ENCODE data around the gene TNRC6B.

The TNRC6B gene

GRCh38 chr22:40177738-40178416 lies at the start of gene TNRC6B:
Gene TNRC6B, plus strand, starts transcription at chr22:40177925. Its CDS starts 211 bp downstream, at chr22:40178136.
- H3K79me2 ChIP-seq (ENCODE audit: low read length): peaks cover 56% of the 10 kb centered on the region

GRCh38 chr22:40128989-40129388 lies 48.7 kb upstream of the TNRC6B start:
- Histone ChIP-seq H3K9ac (ENCODE audit: low read length) (peak overlapping the region; percentile 16; the same call in 1 of the 2 replicates), H3K36me3 (replicated peaks; ENCODE audit: insufficient read depth, low read length) (no peaks in the 10 kb centered on the region), H3K4me1 (ENCODE audit: low read length) (peaks cover 17% of the 10 kb centered on the region), H3K4me3 (ENCODE audit: low read length) (no peak overlapping the region), H2AFZ (ENCODE audit: low read length) (peak overlapping the region; percentile 42), H3F3A (ENCODE audit: insufficient read depth, low read length) (peaks cover 14% of the 10 kb centered on the region; the same call in 1 of the 2 replicates), H3K9me3 (replicated peaks; ENCODE audit: insufficient read depth, low read length) (no peaks in the 10 kb centered on the region), H4K20me1 (ENCODE audit: insufficient read depth, low read length) (no peaks in the 10 kb centered on the region), H3K79me2 (ENCODE audit: low read length) (no peaks in the 10 kb centered on the region), H3K27ac (ENCODE audit: low read length) (peak overlapping the region; percentile 73), H3K4me2 (ENCODE audit: low read depth, low read length) (peak overlapping the region; percentile 33), H3K27me3 (replicated peaks; ENCODE audit: insufficient read depth, low read length) (no peaks in the 10 kb centered on the region), H3K9me2 (replicated peaks; ENCODE audit: insufficient read depth, low read length) (no peaks in the 10 kb centered on the region)
- no peak for TF ChIP-seq EZH2 (optimal IDR thresholded peaks at IDR 0.05; ENCODE audit: low read depth, low read length)
- no peak for TF ChIP-seq EZH2phosphoT487 (IDR thresholded peaks at IDR 0.05; ENCODE audit: low read length)
- peak; percentile 91 for DNase-seq

More at GRCh38 chr22:40177738-40178416, at the start of gene TNRC6B:
- DNase-seq: peak; percentile 98
- TF ChIP-seq EZH2 (optimal IDR thresholded peaks at IDR 0.05; ENCODE audit: low read depth, low read length) (no peak), CTCF (IDR thresholded peaks at IDR 0.05; ENCODE audit: low read length) (no peak), EZH2phosphoT487 (IDR thresholded peaks at IDR 0.05; ENCODE audit: low read length) (no peak)
- Histone ChIP-seq H3K27ac (ENCODE audit: low read length) (peak within 1 kb of the TSS; percentile 74; the same call in 1 of the 2 replicates), H3K9me3 (replicated peaks; ENCODE audit: insufficient read depth, low read length) (no peaks in the 10 kb centered on the region), H3K36me3 (replicated peaks; ENCODE audit: insufficient read depth, low read length) (no peaks in the 10 kb centered on the region), H3K9me2 (replicated peaks; ENCODE audit: insufficient read depth, low read length) (no peaks in the 10 kb centered on the region), H4K20me1 (ENCODE audit: insufficient read depth, low read length) (no peaks in the 10 kb centered on the region; the same call in 1 of the 2 replicates), H3K9ac (ENCODE audit: low read length) (peak within 1 kb of the TSS; percentile 85), H3K27me3 (replicated peaks; ENCODE audit: insufficient read depth, low read length) (no peaks in the 10 kb centered on the region), H3F3A (ENCODE audit: insufficient read depth, low read length) (peaks cover 29% of the 10 kb centered on the region), H3K4me2 (ENCODE audit: low read depth, low read length) (peak within 1 kb of the TSS; percentile 93), H3K4me3 (ENCODE audit: low read length) (peak within 1 kb of the TSS; percentile 76), H2AFZ (ENCODE audit: low read length) (peak within 1 kb of the TSS; percentile 48), H3K4me1 (ENCODE audit: low read length) (peaks cover 11% of the 10 kb centered on the region; the same call in 1 of the 2 replicates)

GRCh38 chr22:40137132-40137531 lies 40.6 kb upstream of the TNRC6B start:
- DNase-seq: no peak
- no peak overlapping the region for H3K4me2 ChIP-seq (ENCODE audit: low read depth, low read length)
- no peaks in the 10 kb centered on the region for H3K9me3 ChIP-seq (replicated peaks; ENCODE audit: insufficient read depth, low read length)
- H3K4me1 ChIP-seq (ENCODE audit: low read length): no peaks in the 10 kb centered on the region
- H3K9ac ChIP-seq (ENCODE audit: low read length): no peak overlapping the region
- H3F3A ChIP-seq (ENCODE audit: insufficient read depth, low read length): no peaks in the 10 kb centered on the region
- TF ChIP-seq EZH2phosphoT487 (IDR thresholded peaks at IDR 0.05; ENCODE audit: low read length) (no peak), EZH2 (optimal IDR thresholded peaks at IDR 0.05; ENCODE audit: low read depth, low read length) (no peak), CTCF (IDR thresholded peaks at IDR 0.05; ENCODE audit: low read length) (no peak)
- no peaks in the 10 kb centered on the region for H3K79me2 ChIP-seq (ENCODE audit: low read length)
- H3K27me3 ChIP-seq (replicated peaks; ENCODE audit: insufficient read depth, low read length): no peaks in the 10 kb centered on the region
- no peak overlapping the region for H2AFZ ChIP-seq (ENCODE audit: low read length)
- no peaks in the 10 kb centered on the region for H3K36me3 ChIP-seq (replicated peaks; ENCODE audit: insufficient read depth, low read length)
- H3K27ac ChIP-seq (ENCODE audit: low read length): no peak overlapping the region
- no peak overlapping the region for H3K4me3 ChIP-seq (ENCODE audit: low read length)
- H3K9me2 ChIP-seq (replicated peaks; ENCODE audit: insufficient read depth, low read length): no peaks in the 10 kb centered on the region
- no peaks in the 10 kb centered on the region for H4K20me1 ChIP-seq (ENCODE audit: insufficient read depth, low read length)

- TF ChIP-seq EZH2phosphoT487 (IDR thresholded peaks at IDR 0.05; ENCODE audit: low read length): no peak
- no peak for TF ChIP-seq EZH2 (optimal IDR thresholded peaks at IDR 0.05; ENCODE audit: low read depth, low read length)
- TF ChIP-seq CTCF (IDR thresholded peaks at IDR 0.05; ENCODE audit: low read length): no peak
- no peaks in the 10 kb centered on the region for H3K9me3 ChIP-seq (replicated peaks; ENCODE audit: insufficient read depth, low read length)
- no peaks in the 10 kb centered on the region for H3K36me3 ChIP-seq (replicated peaks; ENCODE audit: insufficient read depth, low read length)
- no peak overlapping the region for H2AFZ ChIP-seq (ENCODE audit: low read length)
- no peaks in the 10 kb centered on the region for H3F3A ChIP-seq (ENCODE audit: insufficient read depth, low read length)
- no peak overlapping the region for H3K4me3 ChIP-seq (ENCODE audit: low read length)
- no peak overlapping the region for H3K9ac ChIP-seq (ENCODE audit: low read length)
- no peaks in the 10 kb centered on the region for H3K4me1 ChIP-seq (ENCODE audit: low read length)
- H3K27ac ChIP-seq (ENCODE audit: low read length): no peak overlapping the region
- no peaks in the 10 kb centered on the region for H3K9me2 ChIP-seq (replicated peaks; ENCODE audit: insufficient read depth, low read length)
- DNase-seq: no peak
- no peaks in the 10 kb centered on the region for H4K20me1 ChIP-seq (ENCODE audit: insufficient read depth, low read length)
- no peak overlapping the region for H3K4me2 ChIP-seq (ENCODE audit: low read depth, low read length)
- H3K79me2 ChIP-seq (ENCODE audit: low read length): no peaks in the 10 kb centered on the region
- H3K27me3 ChIP-seq (replicated peaks; ENCODE audit: insufficient read depth, low read length): no peaks in the 10 kb centered on the region
Observed at GRCh38 chr22:40138866-40139265, 38.9 kb upstream of the TNRC6B start.
